Measurements from ENCODE around the gene ASNSD1.

- TF ChIP-seq, protein P1, sequence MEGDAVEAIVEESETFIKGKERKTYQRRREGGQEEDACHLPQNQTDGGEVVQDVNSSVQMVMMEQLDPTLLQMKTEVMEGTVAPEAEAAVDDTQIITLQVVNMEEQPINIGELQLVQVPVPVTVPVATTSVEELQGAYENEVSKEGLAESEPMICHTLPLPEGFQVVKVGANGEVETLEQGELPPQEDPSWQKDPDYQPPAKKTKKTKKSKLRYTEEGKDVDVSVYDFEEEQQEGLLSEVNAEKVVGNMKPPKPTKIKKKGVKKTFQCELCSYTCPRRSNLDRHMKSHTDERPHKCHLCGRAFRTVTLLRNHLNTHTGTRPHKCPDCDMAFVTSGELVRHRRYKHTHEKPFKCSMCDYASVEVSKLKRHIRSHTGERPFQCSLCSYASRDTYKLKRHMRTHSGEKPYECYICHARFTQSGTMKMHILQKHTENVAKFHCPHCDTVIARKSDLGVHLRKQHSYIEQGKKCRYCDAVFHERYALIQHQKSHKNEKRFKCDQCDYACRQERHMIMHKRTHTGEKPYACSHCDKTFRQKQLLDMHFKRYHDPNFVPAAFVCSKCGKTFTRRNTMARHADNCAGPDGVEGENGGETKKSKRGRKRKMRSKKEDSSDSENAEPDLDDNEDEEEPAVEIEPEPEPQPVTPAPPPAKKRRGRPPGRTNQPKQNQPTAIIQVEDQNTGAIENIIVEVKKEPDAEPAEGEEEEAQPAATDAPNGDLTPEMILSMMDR (conservative IDR thresholded peaks at IDR 0.05; ENCODE audit: low read length), result no peak
- TF ChIP-seq EZH2phosphoT487 (IDR thresholded peaks at IDR 0.05; ENCODE audit: borderline replicate concordance, low read depth, low read length), result no peak
Observed at GRCh38 chr2:189621781-189622180, 39.5 kb upstream of the ASNSD1 start.

All from OCI-LY7 (cell line).